Activated CD4-positive, alpha-beta T cell treated with anti-CD3 and anti-CD28 coated beads, Interleukin-2, amount 10 ng/mL, durations not matched to agents 24 days and 14 days (primary cell): ENCODE measurements around the gene SLC25A24. TPM values are rescaled to one million over a fixed set of nuclear protein-coding genes. Genes with fewer than 3 reads are reported as not detected.
"Not testable (repeated sequence)": the region's sequence is repeated elsewhere in the genome, so short reads cannot be mapped to it uniquely, and the experiment has no call there.

ENCODE experiments used
- DNase-seq: peaks from one replicate; pipeline ENCODE4 v3.0.0; 2022
- H3K27ac Mint-ChIP-seq: one replicate; pipeline ENCODE4 v1.8.0; 2022; ENCODE audit warnings: mild to moderate bottlenecking, mixed read lengths
- H3K27me3 Mint-ChIP-seq: one replicate; pipeline ENCODE4 v1.8.0; 2022; ENCODE audit warnings: mixed read lengths
- H3K36me3 Mint-ChIP-seq: one replicate; pipeline ENCODE4 v1.8.0; 2022; ENCODE audit warnings: low read depth, mild to moderate bottlenecking, mixed read lengths
- H3K4me1 Mint-ChIP-seq: one replicate; pipeline ENCODE4 v1.8.0; 2021; ENCODE audit warnings: mixed read lengths
- H3K4me3 Mint-ChIP-seq: one replicate; pipeline ENCODE4 v1.8.0; 2022; ENCODE audit warnings: mild to moderate bottlenecking, moderate library complexity, mixed read lengths
- H3K9me3 Mint-ChIP-seq: one replicate; pipeline ENCODE4 v1.8.0; 2021; ENCODE audit warnings: mixed read lengths
- intact Hi-C: fragments of 100-400 bp; cut with micrococcal nuclease; formaldehyde crosslinking; loops from one replicate; pipeline ENCODE4 v1.15.1; 2023
- total RNA-seq: library from RNA; stranded (reverse); gene quantifications from 2 replicates; pipeline ENCODE4 v1.2.3, GENCODE V29; 2022

SLC25A24 gene
- total RNA-seq, 1 donor from 2014 or later, result 18.4 TPM

GRCh38 chr1:108211014-108211413, 10.9 kb upstream of the SLC25A24 start:
- Mint-ChIP-seq H3K27ac (no peak overlapping the region), H3K9me3 (no peaks in the 10 kb centered on the region), H3K27me3 (peaks cover 55% of the 10 kb centered on the region), H3K4me3 (no peak overlapping the region), H3K36me3 (no peaks in the 10 kb centered on the region), H3K4me1 (peaks cover 12% of the 10 kb centered on the region)
- DNase-seq, result no peak
- intact Hi-C loops, result no loop called here

- peak; percentile 26 for DNase-seq
- H3K27me3 Mint-ChIP-seq, result peaks cover 62% of the 10 kb centered on the region
Measured at GRCh38 chr1:108209456-108210108, 9.4 kb upstream of the SLC25A24 start.

GRCh38 chr1:108208724-108209446, 8.7 kb upstream of the SLC25A24 start:
- Mint-ChIP-seq H3K4me1 (peaks cover 10% of the 10 kb centered on the region), H3K27ac (no peak overlapping the region), H3K4me3 (no peak overlapping the region), H3K36me3 (peaks cover 2% of the 10 kb centered on the region), H3K27me3 (peaks cover 67% of the 10 kb centered on the region), H3K9me3 (peaks cover 13% of the 10 kb centered on the region)
- peak; percentile 53 for DNase-seq
- intact Hi-C loops, result no loop called here

More at GRCh38 chr1:108209456-108210108, 9.4 kb upstream of the SLC25A24 start:
- intact Hi-C loops, result no loop called here
- no peaks in the 10 kb centered on the region for H3K36me3 Mint-ChIP-seq
- H3K4me1 Mint-ChIP-seq, result peaks cover 10% of the 10 kb centered on the region
- H3K9me3 Mint-ChIP-seq, result peaks cover 7% of the 10 kb centered on the region
- H3K4me3 Mint-ChIP-seq, result no peak overlapping the region
- no peak overlapping the region for H3K27ac Mint-ChIP-seq

- not testable (repeated sequence) for H3K36me3 Mint-ChIP-seq, H3K4me3 Mint-ChIP-seq, H3K27ac Mint-ChIP-seq, DNase-seq
- peaks cover 45% of the 10 kb centered on the region for H3K27me3 Mint-ChIP-seq
- peaks cover 13% of the 10 kb centered on the region for H3K9me3 Mint-ChIP-seq
- intact Hi-C loops, result loop anchor here (5.0 kb wide), 2 partner anchors 359 to 444 kb away; partner anchors contain the start of gene EEIG2
- peaks cover 15% of the 10 kb centered on the region for H3K4me1 Mint-ChIP-seq
Measured at GRCh38 chr1:108203582-108203981, 3.4 kb upstream of the SLC25A24 start.

GRCh38 chr1:108201687-108202086, 1.5 kb upstream of the SLC25A24 start:
- intact Hi-C loops, result loop anchor here (5.0 kb wide), 2 partner anchors 361 to 446 kb away; partner anchors contain the start of gene EEIG2
- peaks cover 11% of the 10 kb centered on the region for H3K36me3 Mint-ChIP-seq
- no peak overlapping the region for H3K27ac Mint-ChIP-seq
- DNase-seq, result no peak
- peaks cover 23% of the 10 kb centered on the region for H3K4me1 Mint-ChIP-seq
- H3K9me3 Mint-ChIP-seq, result peaks cover 13% of the 10 kb centered on the region
- H3K27me3 Mint-ChIP-seq, result peaks cover 26% of the 10 kb centered on the region
- H3K4me3 Mint-ChIP-seq, result no peak overlapping the region

GRCh38 chr1:108200687-108201051, 526 bp upstream of the SLC25A24 start:
- DNase-seq, result peak; percentile 78
- Mint-ChIP-seq H3K4me1 (peaks cover 27% of the 10 kb centered on the region), H3K27me3 (peaks cover 17% of the 10 kb centered on the region), H3K4me3 (peak overlapping the region; percentile 90), H3K27ac (peak overlapping the region; percentile 78), H3K9me3 (peaks cover 13% of the 10 kb centered on the region), H3K36me3 (peaks cover 19% of the 10 kb centered on the region)
- intact Hi-C loops, result loop anchor here (5.0 kb wide), 2 partner anchors 362 to 447 kb away; partner anchors contain the start of gene EEIG2

DNA sequence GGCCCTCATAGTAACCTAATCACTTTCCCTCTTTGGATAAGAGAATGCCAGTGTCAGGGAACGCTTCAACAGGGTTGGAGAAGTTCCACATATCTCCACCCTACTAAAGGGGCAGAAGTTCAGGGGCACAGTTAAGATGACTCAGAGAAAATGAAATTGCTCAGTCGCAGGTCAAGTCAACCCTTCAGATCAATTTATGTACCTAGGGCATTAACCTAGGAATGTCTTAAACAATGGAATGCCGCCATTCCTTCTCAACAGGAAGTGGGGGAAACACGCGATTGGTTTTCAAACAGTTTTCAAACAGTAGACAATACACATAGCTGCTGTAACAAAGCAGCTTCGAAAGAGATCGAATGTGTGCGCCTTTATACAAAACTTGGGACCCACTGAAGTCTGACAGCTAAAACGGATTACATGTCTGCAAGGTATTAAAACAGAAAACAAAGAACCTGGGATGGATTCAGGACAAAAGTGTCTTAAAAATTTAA, 897 bp downstream of the SLC25A24 start:
- Mint-ChIP-seq H3K4me3 (peak overlapping the region; percentile 90), H3K9me3 (peaks cover 4% of the 10 kb centered on the region), H3K27me3 (peaks cover 10% of the 10 kb centered on the region), H3K36me3 (peaks cover 31% of the 10 kb centered on the region), H3K4me1 (peaks cover 27% of the 10 kb centered on the region), H3K27ac (peak overlapping the region; percentile 83)
- intact Hi-C loops, result loop anchor here (1.0 kb wide), 1 partner anchor 10 kb away; no protein-coding TSS in a partner anchor
- peak; percentile 64 for DNase-seq

DNA sequence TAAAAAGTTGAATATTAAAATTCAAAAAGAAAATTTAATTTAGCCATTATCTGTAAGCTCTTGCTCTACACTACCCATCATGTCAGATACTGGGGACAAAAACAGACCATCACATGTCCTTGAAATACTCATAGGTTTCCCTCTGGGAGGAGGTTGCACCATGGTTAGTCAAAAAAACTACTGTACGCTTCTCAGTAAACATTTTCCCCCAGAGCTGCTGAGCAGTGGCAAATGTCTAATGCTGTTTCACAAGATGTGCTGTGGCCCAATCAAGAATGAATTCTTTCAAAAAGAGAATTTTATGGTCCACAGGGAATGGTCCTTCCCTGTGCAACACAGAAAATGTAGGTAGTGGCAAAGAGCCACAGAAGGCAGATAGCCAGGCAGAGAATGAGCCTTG, 6.1 kb downstream of the SLC25A24 start:
- H3K4me1 Mint-ChIP-seq, result peaks cover 19% of the 10 kb centered on the region
- H3K27ac Mint-ChIP-seq, result no peak overlapping the region
- intact Hi-C loops, result no loop called here
- DNase-seq, result no peak
- H3K36me3 Mint-ChIP-seq, result peaks cover 59% of the 10 kb centered on the region
- no peaks in the 10 kb centered on the region for H3K27me3 Mint-ChIP-seq
- peaks cover under 1% of the 10 kb centered on the region for H3K9me3 Mint-ChIP-seq
- H3K4me3 Mint-ChIP-seq, result no peak overlapping the region

- H3K4me3 Mint-ChIP-seq, result no peak overlapping the region
- intact Hi-C loops, result no loop called here
- no peaks in the 10 kb centered on the region for H3K27me3 Mint-ChIP-seq
- peaks cover 6% of the 10 kb centered on the region for H3K9me3 Mint-ChIP-seq
- H3K36me3 Mint-ChIP-seq, result peaks cover 66% of the 10 kb centered on the region
- H3K27ac Mint-ChIP-seq, result no peak overlapping the region
- peaks cover 19% of the 10 kb centered on the region for H3K4me1 Mint-ChIP-seq
- no peak for DNase-seq
Measured at GRCh38 chr1:108193333-108193732, 6.8 kb downstream of the SLC25A24 start.

GRCh38 chr1:108192581-108192980, 7.6 kb downstream of the SLC25A24 start:
- H3K27ac Mint-ChIP-seq, result no peak overlapping the region

GRCh38 chr1:108190686-108191416, 9.3 kb downstream of the SLC25A24 start:
- Mint-ChIP-seq H3K27me3 (no peaks in the 10 kb centered on the region), H3K27ac (no peak overlapping the region), H3K9me3 (peaks cover 6% of the 10 kb centered on the region), H3K4me1 (peaks cover 8% of the 10 kb centered on the region), H3K36me3 (peaks cover 62% of the 10 kb centered on the region), H3K4me3 (no peak overlapping the region)
- DNase-seq, result no peak
- intact Hi-C loops, result no loop called here

More at GRCh38 chr1:108192581-108192980, 7.6 kb downstream of the SLC25A24 start:
- intact Hi-C loops, result no loop called here
- Mint-ChIP-seq H3K27me3 (no peaks in the 10 kb centered on the region), H3K4me3 (no peak overlapping the region), H3K4me1 (peaks cover 14% of the 10 kb centered on the region), H3K9me3 (peaks cover 6% of the 10 kb centered on the region), H3K36me3 (peaks cover 66% of the 10 kb centered on the region)
- DNase-seq, result no peak

GRCh38 chr1:108190001-108190634, 10.0 kb downstream of the SLC25A24 start:
- no peak overlapping the region for H3K27ac Mint-ChIP-seq
- peaks cover 6% of the 10 kb centered on the region for H3K9me3 Mint-ChIP-seq
- peaks cover 58% of the 10 kb centered on the region for H3K36me3 Mint-ChIP-seq
- intact Hi-C loops, result no loop called here
- H3K27me3 Mint-ChIP-seq, result no peaks in the 10 kb centered on the region
- no peak for DNase-seq
- peaks cover 8% of the 10 kb centered on the region for H3K4me1 Mint-ChIP-seq
- no peak overlapping the region for H3K4me3 Mint-ChIP-seq

- intact Hi-C loops, result loop anchor here (1.0 kb wide), 1 partner anchor 10 kb away; no protein-coding TSS in a partner anchor
- Mint-ChIP-seq H3K9me3 (peaks cover 6% of the 10 kb centered on the region), H3K27ac (peak overlapping the region; percentile 59), H3K4me1 (peaks cover 8% of the 10 kb centered on the region), H3K4me3 (peak overlapping the region; percentile 10), H3K36me3 (peaks cover 54% of the 10 kb centered on the region), H3K27me3 (no peaks in the 10 kb centered on the region)
- no peak for DNase-seq
Measured at GRCh38 chr1:108188801-108189200, 11.3 kb downstream of the SLC25A24 start.
